Mesendoderm (in vitro differentiated cells): Measurements from ENCODE around the gene NDUFA8. TPM values are rescaled to one million over a fixed set of nuclear protein-coding genes. Genes with fewer than 3 reads are reported as not detected.

Source experiments
- DNase-seq: peaks from one replicate; pipeline ENCODE4 v3.0.0; 2013
- H2AK5ac ChIP-seq: 2 replicates; pipeline ENCODE4 v1.6.1; 2013; ENCODE audit warnings: low read length, inconsistent platforms
- H2BK120ac ChIP-seq: 2 replicates; pipeline ENCODE4 v1.6.1; 2013; ENCODE audit warnings: low read depth, mild to moderate bottlenecking, low read length, moderate library complexity, mixed read lengths
- H2BK15ac ChIP-seq: replicated peaks from 2 replicates; pipeline ENCODE4 v1.6.1; 2013; ENCODE audit warnings: low read depth, mild to moderate bottlenecking, moderate library complexity
- H2BK5ac ChIP-seq: 2 replicates; pipeline ENCODE4 v1.6.1; 2013; ENCODE audit warnings: low read length, inconsistent platforms
- H3K18ac ChIP-seq: 2 replicates; pipeline ENCODE4 v1.6.1; 2013; ENCODE audit warnings: mild to moderate bottlenecking, low read length, mixed read lengths
- H3K23ac ChIP-seq: one replicate; pipeline ENCODE4 v1.6.1; 2013; ENCODE audit warnings: low read length
- H3K27ac ChIP-seq: 2 replicates; pipeline ENCODE4 v1.5.1; 2013; ENCODE audit warnings: low read depth, mild to moderate bottlenecking, inconsistent platforms, low read length, moderate library complexity
- H3K27me3 ChIP-seq: 2 replicates; pipeline ENCODE4 v1.6.1; 2013; ENCODE audit warnings: low read length, control low read depth, mild to moderate bottlenecking, inconsistent platforms; ENCODE audit not compliant: insufficient read depth, poor library complexity
- H3K36me3 ChIP-seq: 2 replicates; pipeline ENCODE4 v1.6.1; 2013; ENCODE audit warnings: low read length, inconsistent platforms; ENCODE audit not compliant: control insufficient read depth, insufficient read depth
- H3K4ac ChIP-seq: one replicate; pipeline ENCODE4 v1.6.1; 2013; ENCODE audit warnings: low read depth, mild to moderate bottlenecking, low read length, moderate library complexity
- H3K4me1 ChIP-seq: 2 replicates; pipeline ENCODE4 v1.6.1; 2013; ENCODE audit warnings: low read depth, low read length, inconsistent platforms; ENCODE audit not compliant: control insufficient read depth
- H3K4me2 ChIP-seq: 2 replicates; pipeline ENCODE4 v1.6.1; 2013; ENCODE audit warnings: low read length
- H3K4me3 ChIP-seq: 2 replicates; pipeline ENCODE4 v1.5.1; 2013; ENCODE audit warnings: mild to moderate bottlenecking, low read length
- H3K56ac ChIP-seq: one replicate; pipeline ENCODE4 v1.6.1; 2013; ENCODE audit warnings: low read length
- H3K79me1 ChIP-seq: 2 replicates; pipeline ENCODE4 v1.6.1; 2013; ENCODE audit warnings: low read length, inconsistent platforms
- H3K79me2 ChIP-seq: 2 replicates; pipeline ENCODE4 v1.6.1; 2013; ENCODE audit warnings: mild to moderate bottlenecking, low read length; ENCODE audit not compliant: control insufficient read depth, insufficient read depth
- H3K9ac ChIP-seq: 2 replicates; pipeline ENCODE4 v1.6.1; 2013; ENCODE audit warnings: low read length, inconsistent platforms
- H4K5ac ChIP-seq: one replicate; pipeline ENCODE4 v1.6.1; 2013; ENCODE audit warnings: low read length
- H4K8ac ChIP-seq: one replicate; pipeline ENCODE4 v1.6.1; 2013; ENCODE audit warnings: low read depth, mild to moderate bottlenecking, control low read depth, low read length, moderate library complexity
- WGBS: extraction: QIAGEN DNeasy Blood & Tissue Kit; methylation state at CpG from one replicate; pipeline ENCODE4 v1.1.7; 2013; ENCODE audit warnings: low lambda C conversion rate, missing lambda C conversion rate; ENCODE audit not compliant: insufficient coverage; ENCODE audit errors: extremely low coverage; 5-methylcytosine and 5-hydroxymethylcytosine counted together
- small RNA-seq: library from polyadenylated mRNA; stranded (forward); fragments of <200 nt; extraction: miRNeasy Mini kit (QIAGEN cat#:217004); gene quantifications from one replicate; pipeline ENCODE3, GENCODE V24; 2013; ENCODE audit not compliant: insufficient read depth

The NDUFA8 gene

DNA sequence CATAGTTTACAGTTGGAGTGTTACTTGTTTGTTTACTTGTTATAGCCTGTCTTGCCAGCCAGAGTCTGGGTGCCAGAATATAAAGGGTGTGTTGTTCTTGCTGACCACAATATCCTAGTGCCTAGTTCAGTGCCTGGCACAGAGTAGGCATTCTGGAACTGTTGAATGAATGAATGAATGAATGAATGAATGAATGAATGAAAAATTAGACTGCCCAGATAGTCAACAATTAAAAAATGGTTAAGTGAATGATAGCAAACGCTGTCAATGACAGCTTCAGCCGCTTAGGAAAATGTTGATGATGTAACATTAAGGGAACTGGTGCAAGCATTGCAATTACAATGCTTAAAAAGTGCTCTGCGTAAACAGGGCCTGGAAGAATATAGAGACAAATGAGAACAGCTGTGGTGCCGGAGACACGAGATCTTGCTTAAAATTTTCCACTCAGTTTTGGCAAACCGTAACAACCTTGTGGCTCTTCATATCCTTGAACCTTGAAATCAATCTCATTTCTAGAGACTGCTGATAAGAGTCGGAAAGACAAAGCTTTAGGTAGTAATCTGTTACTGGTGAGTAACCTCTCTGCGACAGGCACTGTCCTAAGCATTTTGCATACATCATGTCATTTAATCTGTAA, 61.8 kb downstream of the NDUFA8 start:
- Histone ChIP-seq H3K36me3 (no peaks in the 10 kb centered on the region), H3K79me2 (no peaks in the 10 kb centered on the region), H3K4ac (no peak overlapping the region), H4K8ac (no peak overlapping the region), H3K27ac (no peak overlapping the region), H3K4me3 (no peak overlapping the region), H3K4me1 (no peaks in the 10 kb centered on the region), H4K5ac (no peak overlapping the region), H2BK120ac (no peak overlapping the region), H3K9ac (no peak overlapping the region), H3K79me1 (no peaks in the 10 kb centered on the region), H3K56ac (no peak overlapping the region), H2AK5ac (no peak overlapping the region), H3K4me2 (no peak overlapping the region), H3K23ac (no peak overlapping the region), H2BK5ac (no peak overlapping the region), H2BK15ac (no peak overlapping the region), H3K27me3 (no peaks in the 10 kb centered on the region), H3K18ac (no peak overlapping the region)
- WGBS = no CpG with 5 or more reads among the region's 8 CpGs
- no peak for DNase-seq

DNA sequence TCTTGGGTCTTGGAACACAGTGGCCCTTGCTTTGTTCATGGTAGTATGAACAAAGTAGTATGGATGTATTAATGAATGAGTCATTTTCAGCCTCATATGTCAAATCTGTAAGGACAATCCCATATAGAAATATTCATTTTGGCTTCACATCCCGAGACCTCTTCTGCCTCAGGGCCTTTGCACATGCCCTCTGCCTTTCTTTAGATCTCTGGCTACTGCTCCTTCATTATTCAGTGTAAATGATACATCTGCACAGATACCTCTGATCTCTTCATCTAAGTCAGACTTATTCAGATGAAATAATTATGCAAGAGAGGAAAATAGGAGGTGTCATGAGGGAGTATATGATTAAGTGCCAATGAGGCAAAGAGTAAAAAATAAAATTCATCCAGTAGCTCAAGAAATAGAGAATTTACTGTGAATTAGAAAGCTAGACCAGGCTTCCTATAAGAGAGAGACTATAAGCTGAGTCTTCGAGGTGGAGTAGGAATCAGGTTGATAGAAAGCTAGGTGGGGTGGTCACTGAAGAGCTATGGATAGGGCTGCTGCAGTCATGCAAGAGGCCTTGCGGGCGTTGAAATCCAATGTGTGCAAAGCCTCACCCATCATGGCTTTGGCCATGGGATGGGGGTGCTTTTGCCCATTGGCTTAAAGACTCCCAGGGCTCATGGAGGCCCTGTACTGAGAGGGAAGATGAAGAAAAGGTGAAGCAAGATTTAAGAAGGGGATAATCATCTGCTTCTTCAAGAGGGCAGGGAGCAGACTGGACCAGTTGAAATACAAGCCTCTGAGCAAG, 62.8 kb downstream of the NDUFA8 start:
- H4K8ac ChIP-seq = no peak overlapping the region
- no peak overlapping the region for H3K27ac ChIP-seq
- no peak overlapping the region for H3K56ac ChIP-seq
- no peaks in the 10 kb centered on the region for H3K79me2 ChIP-seq
- H4K5ac ChIP-seq = no peak overlapping the region
- H3K4me2 ChIP-seq = no peak overlapping the region
- no peak overlapping the region for H2BK5ac ChIP-seq
- H3K79me1 ChIP-seq = no peaks in the 10 kb centered on the region
- H3K9ac ChIP-seq = no peak overlapping the region
- no peak for DNase-seq
- H3K36me3 ChIP-seq = no peaks in the 10 kb centered on the region
- no peak overlapping the region for H2BK15ac ChIP-seq
- H2AK5ac ChIP-seq = no peak overlapping the region
- H3K23ac ChIP-seq = no peak overlapping the region
- no CpG with 5 or more reads among the region's 4 CpGs for WGBS
- no peaks in the 10 kb centered on the region for H3K4me1 ChIP-seq
- no peak overlapping the region for H2BK120ac ChIP-seq
- H3K18ac ChIP-seq = no peak overlapping the region
- H3K27me3 ChIP-seq = no peaks in the 10 kb centered on the region
- H3K4me3 ChIP-seq = no peak overlapping the region
- H3K4ac ChIP-seq = no peak overlapping the region

DNA sequence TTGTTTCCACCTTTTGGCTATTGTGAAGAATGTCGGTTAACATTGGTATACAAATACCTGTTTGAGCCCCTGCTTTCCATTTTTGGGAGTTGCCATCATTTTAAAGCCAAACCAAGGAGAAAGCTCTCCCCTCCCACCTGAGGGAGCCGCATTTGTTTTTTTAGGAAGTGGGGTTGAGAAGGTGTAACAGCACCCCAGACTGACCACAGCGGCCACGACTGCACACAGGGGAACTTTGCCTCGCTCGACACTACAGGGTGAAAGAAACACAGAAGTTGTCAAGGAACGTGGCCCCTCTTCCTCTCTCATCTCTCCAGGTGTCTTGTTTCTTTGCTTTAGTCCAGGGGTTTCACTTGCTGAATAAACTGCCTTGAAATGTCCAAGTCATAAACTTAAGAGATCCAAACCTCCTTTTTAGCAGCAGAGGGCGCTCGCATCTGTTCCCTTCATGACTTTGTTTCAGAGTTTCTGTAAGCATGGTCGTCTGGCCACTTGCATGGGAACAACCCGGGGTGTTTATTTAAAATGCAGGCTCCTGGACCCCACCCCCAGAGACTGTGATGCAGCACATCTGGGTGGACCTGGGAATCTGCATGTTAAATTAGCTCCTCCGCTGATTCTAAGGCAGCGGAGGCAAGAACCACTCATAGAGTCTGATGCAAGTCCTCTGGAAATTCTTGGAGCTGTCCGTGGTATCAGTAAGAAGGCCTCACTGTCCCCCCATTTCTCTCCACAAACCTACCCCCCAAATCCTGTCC, 64.4 kb downstream of the NDUFA8 start:
- Histone ChIP-seq H2BK120ac (no peak overlapping the region), H3K4ac (no peak overlapping the region), H3K9ac (no peak overlapping the region), H4K8ac (no peak overlapping the region), H3K4me1 (no peaks in the 10 kb centered on the region), H3K4me2 (no peak overlapping the region), H3K4me3 (no peak overlapping the region), H3K79me2 (no peaks in the 10 kb centered on the region), H4K5ac (no peak overlapping the region), H3K56ac (no peak overlapping the region), H2BK5ac (no peak overlapping the region), H2BK15ac (no peak overlapping the region), H3K36me3 (no peaks in the 10 kb centered on the region), H3K27me3 (no peaks in the 10 kb centered on the region), H3K27ac (no peak overlapping the region), H3K79me1 (no peaks in the 10 kb centered on the region), H3K23ac (no peak overlapping the region), H2AK5ac (no peak overlapping the region), H3K18ac (no peak overlapping the region)
- peak; percentile 80 for DNase-seq
- WGBS = no CpG with 5 or more reads among the region's 14 CpGs

Small RNA genes within 50 kb of the gene (small RNA-seq; reads per million reads assigned to genes)
- gene MIR4478 = not detected
